Cardiac fibroblast (primary cell): ENCODE measurements around the gene NANOGP8.

Experiments
- DNase-seq, 2 donors: peaks; one replicate each; pipeline versions ENCODE4 v3.0.0 to v3.0.0-alpha.2; 2010; ENCODE audit warnings: low read depth in 2 of 2
- H3K4me3 ChIP-seq, 2 donors: replicated peaks in 1 of 2; 1 replicate in 1 of 2; 2 replicates in 1 of 2; pipeline ENCODE4 v1.5.1; 2011; ENCODE audit warnings: low read depth in 2 of 2, low read length in 2 of 2, mild to moderate bottlenecking in 2 of 2, moderate library complexity in 1 of 2
- CTCF ChIP-seq: IDR thresholded peaks from one replicate; pipeline ENCODE4 v1.5.1; 2011; ENCODE audit warnings: low read depth, mild to moderate bottlenecking, low read length, inconsistent platforms

Gene NANOGP8

GRCh38 chr15:35067496-35068347 lies 17.4 kb downstream of the NANOGP8 start:
- TF ChIP-seq CTCF, result no peak
- DNase-seq, result peak in 1 of 2 donors; percentile 11
- no peak overlapping the region for H3K4me3 ChIP-seq

- no peak for TF ChIP-seq CTCF
- DNase-seq, result no peak
- no peak overlapping the region for H3K4me3 ChIP-seq
Measured at GRCh38 chr15:35066094-35066493, 19.0 kb downstream of the NANOGP8 start.

GRCh38 chr15:35064576-35065190 lies 20.4 kb downstream of the NANOGP8 start:
- no peak for DNase-seq
- no peak for TF ChIP-seq CTCF
- H3K4me3 ChIP-seq, result no peak overlapping the region

GRCh38 chr15:35062738-35063099 lies 22.4 kb downstream of the NANOGP8 start:
- H3K4me3 ChIP-seq, result no peak overlapping the region
- peak in 1 of 2 donors; percentile 55 for DNase-seq
- no peak for TF ChIP-seq CTCF

- no peak overlapping the region for H3K4me3 ChIP-seq
- TF ChIP-seq CTCF, result no peak
- no peak for DNase-seq
Measured at GRCh38 chr15:35061825-35062737, 23.0 kb downstream of the NANOGP8 start.

GRCh38 chr15:35061161-35061824 lies 23.8 kb downstream of the NANOGP8 start:
- no peak for TF ChIP-seq CTCF
- DNase-seq, result peak in 1 of 2 donors; percentile 35
- H3K4me3 ChIP-seq, result no peak overlapping the region
